Esophagus mucosa (tissue), 1 donor: ENCODE measurements around the gene CRB2. TPM values are rescaled to one million over a fixed set of nuclear protein-coding genes. Genes with fewer than 3 reads are reported as not detected.

ENCODE experiments used
- ATAC-seq: fragments of 200-7000 bp; cut with Tn5 transposase; one replicate; pipeline ENCODE4 v1.9.1; 2020
- total RNA-seq: library from RNA; stranded (reverse); gene quantifications from one replicate; pipeline ENCODE4 v1.2.4, GENCODE V29; 2023
- donor health status: DM: yes; HTN: yes; CAD: no.

CRB2 gene
- total RNA-seq, 1 donor from 2014 or later, result not detected

DNA sequence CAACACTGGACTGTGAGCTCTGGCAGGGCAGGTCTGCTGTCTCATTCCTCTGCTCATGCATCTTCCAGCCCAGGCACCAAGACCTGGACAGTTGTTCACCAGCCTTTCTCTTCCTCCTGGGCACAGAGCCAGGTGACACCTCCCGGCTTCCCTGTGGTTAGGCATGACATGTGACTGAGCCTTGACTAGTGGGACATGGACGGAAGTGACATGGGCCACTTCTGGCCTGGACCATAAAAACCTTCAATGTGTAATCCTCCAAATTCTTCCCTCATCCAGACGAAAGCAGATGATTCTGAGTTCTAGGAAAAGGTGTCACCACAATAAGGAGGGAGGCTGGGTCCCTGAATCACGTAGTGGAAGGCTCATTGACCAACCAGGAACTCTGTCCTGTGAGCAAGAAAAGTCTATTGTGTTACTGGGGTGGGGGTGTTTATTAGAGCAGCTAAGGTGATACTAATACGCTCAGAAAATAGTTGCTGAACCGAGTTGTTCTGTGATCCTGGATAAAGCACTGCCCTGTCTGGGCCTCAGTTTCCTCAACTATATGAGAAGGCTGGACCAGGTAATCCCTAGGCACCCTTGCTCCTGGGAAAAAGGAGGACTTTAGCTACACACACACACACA, 26.6 kb upstream of the CRB2 start:
- peak; percentile 56 for ATAC-seq

DNA sequence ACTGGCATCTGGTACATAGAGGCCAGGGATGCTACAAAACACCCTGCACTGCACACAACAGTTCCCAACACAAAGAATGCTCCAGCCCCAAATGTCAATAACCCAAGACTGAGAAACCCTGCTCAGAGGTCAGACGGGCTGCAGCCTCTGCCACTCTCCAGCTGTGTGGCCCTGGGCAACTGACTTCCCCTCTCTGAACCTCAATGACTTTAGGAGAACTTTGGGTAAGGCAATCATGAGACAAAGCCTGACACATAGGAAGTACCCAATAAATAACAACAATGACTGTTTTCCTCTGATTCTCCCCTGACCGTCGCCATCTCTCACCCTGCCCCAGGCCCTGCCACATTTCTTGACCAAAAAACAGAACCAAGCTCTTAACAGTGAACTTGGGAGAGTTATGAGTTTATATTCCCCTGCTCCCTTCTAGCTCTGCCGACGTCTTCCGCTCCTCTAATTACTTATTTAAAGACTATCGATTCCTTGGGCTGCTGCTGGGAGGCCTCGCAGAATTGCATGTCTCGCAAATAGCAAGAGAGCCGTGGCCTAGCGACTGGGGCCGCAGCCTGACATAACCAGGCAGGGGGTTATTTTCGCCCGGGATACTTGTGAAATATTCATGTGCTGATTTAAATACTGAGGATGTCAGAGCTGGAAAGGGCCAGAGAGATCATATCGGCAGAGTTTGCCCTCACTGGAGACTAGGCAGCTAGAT, 24.5 kb upstream of the CRB2 start:
- ATAC-seq, result no peak

DNA sequence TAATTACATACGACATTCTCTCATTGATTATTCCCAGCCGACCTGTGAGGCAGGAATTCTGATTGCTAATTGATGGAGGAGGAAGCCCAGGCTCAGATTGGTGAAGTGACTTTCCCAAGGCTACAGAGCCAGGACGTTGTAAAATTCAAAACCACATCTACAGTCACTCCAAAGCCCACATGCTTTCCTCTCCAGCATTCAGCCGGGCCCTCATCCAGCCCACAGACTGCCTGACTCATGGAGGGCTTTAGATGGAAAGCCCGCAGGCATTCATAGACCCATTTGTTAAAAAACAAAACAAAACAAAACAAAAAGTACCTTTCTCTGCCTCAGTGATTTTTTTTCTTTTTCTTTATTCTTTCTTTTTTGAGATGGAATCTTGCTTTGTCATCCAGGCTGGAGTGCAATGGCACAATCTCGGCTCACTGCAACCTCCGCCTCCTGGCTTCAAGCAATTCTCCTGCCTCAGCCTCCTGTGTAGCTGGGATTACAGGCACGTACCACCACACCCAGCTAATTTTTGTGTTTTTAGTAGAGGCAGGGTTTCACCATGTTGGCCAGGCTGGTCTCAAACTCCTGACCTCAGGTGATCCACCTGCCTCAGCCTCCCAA, 22.8 kb upstream of the CRB2 start:
- peak; percentile 39 for ATAC-seq

DNA sequence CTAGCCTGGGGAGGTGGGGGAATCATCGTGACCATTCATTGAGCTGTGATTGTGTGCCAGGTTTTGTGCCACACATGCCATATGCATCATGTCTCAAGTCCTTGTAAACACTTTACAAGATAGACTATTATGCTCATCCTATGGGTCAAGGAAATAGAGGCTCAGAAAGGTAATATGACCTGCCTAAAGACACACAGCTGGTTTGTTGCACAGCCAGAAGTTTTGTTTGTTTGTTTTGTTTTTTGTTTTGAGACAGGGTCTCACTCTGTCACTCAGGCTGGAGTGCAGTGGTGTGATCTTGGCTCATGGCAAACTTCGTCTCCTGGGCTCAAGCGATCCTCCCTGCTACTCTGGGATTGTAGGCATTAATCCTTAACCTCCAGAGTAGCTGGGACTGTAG, 21.4 kb upstream of the CRB2 start:
- ATAC-seq, result no peak

DNA sequence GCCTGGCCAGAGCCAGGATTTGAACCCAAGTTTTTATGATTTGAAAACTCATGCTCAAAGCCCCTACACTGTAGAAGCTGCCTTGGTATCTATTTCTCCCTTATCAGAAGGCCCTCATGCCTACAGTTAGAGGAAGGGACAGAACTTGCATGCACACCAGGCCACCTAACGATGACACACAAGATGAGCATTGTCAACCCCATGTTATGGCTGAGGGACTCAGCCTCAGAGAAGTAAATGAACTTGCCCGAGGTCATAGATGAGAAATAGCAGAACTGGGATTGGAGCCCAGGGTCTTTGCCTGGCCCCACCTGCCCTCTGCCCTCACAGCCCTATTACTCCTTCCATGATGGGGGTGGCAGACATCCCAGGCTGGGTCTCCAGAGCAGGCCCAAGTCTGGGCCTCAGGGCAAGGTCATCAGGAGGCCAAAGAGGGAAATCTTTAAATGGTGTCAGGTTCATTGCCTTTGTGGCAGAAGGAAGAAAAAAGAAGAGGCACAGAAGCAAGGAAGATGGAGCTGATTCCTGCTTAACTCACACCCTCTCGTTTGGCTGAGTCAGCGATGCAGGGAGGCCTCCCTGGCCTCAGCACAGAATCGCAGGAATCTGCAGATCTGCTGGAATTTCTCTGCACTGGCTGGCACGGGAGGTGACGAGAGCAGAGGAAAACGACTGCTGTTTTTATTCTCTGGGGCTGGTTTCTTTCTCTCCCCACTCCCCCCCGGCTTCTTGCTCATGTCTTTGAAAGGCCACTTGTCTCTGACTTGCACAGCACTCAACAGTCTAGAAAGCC, 20.6 kb upstream of the CRB2 start:
- ATAC-seq, result peak; percentile 43

DNA sequence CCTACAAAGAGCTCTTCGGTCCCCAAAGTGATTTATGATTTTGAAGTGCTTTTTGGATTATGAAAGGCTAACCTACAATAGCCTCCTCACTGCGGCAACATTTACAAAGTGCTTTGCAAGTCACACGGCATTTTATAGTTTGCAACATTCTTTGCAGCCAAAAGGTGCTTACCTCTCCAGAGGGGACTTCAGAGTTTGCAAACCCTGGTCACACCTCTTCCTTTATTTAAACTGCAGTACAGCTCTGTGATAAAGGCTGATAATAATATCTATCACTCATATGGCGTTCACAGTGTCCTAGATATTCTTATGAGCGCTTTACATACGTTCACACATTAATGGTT, 20.0 kb upstream of the CRB2 start:
- ATAC-seq, result no peak

DNA sequence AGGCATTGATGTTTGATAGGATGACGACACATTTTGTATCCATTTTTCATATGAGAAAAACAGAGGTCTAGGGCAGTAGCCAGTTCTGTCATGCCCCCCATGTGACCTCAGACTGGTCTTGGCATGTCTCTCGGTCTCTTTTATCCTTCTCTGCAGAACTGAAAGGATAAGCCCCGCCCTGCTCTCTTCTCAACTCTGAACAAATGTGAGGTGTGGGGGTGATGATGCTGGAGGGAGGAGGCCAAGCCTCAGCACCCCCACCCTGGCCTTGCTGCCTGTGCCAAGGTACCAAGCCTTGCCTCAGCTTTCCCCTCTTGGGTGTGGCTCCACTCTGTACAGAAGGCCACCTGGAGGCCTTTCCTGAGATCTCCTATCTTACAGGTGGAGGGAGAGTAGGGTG, 19.5 kb upstream of the CRB2 start:
- ATAC-seq, result peak; percentile 90

DNA sequence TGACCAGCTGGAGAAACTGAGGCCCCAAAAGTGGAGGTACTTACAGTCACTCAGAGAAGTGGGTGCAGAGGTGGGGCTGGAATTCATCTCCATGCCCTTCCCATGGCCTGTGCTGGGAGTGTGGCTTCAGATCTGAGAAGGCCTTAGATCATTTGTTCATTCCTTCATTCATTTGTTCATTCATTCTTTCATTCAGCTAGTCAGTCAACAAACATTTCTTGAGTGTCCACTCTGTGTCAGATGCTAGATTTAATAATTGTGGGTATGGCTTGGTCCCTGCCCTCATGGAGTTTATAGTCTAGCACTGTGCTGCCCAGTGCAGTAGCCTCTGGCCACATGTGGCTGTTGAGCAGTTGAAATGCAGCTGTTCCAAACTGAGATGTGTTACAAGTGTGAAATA, 19.0 kb upstream of the CRB2 start:
- ATAC-seq, result no peak

DNA sequence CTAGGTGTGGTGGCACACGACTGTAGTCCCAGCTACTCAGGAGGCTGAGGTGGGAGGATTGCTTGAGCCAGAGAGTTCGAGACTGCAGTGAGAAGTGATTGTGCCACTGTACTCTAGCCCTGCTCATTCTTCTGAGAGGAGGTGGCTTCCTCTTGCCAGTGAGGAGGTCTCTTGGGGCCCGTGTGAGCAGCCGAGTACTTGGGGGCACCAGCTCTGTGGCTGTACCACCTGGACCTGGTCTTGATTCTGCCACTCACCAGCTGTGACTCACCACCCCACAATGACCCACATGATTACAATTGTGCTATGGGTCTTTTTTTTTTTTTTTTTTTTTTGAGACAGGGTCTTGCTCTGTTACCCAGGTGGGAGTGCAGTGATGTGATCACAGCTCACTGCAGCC, 18.0 kb upstream of the CRB2 start:
- ATAC-seq, result no peak

DNA sequence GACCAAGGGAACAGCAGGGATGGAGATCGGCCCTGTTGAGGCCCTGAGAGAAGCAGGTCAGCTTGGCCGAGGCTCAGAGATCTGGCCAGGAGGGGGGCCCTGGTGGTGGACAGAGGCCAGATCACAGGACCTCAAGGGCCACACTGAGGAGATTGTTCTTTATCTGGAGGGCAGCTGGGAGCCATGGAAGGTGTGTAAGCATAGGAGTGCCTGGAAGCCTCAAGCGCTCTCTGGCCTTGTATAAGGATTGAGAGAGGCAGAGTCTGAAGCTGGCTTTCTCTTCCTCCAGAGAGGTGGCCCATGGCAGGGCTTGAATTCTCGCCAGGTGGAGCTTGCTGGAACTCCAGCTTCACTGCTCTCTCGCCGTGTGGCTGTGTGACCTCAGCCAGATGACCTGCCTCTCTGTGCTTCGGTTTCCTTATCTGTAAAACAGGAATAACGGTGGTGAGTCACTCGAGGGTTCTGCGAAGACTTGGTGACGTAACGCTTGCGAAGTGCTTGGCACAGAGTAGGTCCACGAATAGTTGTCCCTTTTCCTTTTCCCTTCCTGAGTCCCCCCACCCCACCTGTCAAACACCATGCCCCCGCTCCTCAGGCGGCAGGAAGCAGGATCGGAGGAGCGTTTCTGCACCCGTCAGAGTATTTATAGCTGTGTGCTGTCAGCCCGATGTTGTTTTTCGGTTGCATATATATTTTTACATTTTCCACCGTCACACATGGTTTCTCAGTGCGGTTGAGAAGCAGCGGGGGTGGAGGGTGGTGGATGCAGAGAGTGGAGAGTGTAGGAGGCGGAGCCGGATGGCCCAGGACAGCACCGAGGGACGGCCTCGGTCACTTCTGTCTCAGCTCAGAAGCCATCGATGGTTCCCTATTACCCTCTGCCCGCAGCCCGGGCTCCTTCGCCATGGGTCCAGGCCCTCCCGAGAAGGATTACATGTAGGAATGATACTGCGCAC, 17.0 kb upstream of the CRB2 start:
- ATAC-seq, result peak; percentile 8

DNA sequence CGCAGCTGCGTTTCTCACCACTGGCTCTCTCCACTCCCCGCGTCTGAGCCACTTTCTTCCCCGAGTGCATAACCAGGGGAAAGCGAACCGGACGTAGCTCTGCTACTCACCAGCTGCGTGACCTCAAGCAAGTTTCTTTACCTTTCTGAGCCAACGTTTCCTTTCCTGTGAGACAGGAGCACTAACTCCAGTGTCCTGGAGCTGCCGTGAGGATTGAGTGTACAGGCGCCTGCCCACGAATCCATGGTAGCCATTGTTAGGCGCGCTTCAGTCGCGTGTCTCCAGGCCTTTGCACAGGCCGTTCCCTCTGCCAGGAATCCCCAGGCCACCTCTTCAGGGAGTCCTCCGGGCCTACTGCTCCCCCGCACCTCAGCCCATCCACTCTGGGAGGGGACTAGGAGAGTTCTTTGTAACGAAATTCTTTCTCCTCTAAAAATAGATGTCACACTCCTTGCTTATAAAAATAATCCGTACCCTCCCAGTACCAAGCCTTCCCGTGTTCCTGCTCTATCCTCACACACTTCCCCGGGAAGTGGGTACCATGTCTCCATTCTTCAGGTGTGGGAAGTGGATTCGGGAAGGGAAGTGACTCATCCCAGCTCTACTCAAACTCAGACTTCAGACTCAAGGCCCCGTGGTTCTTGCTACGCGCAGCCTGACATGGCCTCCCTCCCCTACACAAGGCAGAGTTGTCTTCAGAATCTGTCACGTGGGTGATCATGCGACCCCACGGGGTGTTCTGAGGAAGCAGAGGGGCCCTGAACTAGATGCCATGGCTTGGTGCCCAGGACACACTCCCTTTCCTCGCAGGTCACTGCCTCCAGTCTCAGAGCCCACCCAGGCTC, 16.1 kb upstream of the CRB2 start:
- ATAC-seq, result no peak

DNA sequence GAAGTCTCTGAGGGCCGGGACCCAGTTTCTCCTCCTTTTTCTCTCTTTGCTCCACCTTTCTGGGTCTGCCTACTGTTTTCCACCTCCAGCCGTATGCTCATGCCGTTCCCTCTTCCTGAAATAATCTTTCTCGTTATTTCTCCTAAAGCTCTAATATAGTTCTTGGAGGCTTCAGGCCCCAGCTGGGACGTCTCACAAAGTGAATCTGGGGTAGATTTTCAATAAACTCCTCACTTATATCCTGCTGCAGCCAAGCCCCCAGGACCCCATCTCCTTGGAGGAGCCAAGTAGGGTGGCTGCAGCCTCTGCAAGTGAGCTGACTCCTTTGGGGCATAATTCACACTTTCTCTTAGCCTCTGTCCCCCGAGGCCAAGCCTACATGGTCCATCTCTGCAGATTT, 14.2 kb upstream of the CRB2 start:
- no peak for ATAC-seq

DNA sequence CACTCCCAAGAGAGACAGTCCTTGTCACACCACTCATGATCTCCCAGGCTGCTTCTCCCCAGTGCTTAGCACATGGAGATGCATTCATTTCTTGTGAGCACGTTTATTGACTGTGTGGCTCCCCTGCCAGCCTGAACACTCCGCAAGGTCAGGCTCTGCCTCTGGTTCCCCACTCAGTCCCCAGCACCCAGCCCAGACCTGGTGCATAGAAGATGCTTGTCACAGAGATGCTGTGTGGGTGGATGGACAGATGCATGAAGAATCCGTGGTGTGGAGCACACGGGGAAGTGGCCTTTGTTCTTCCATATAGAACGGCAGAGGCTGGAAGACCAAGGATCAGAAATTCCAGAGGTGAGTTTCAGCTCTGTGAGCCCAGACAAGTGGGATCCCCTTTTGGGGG, 13.8 kb upstream of the CRB2 start:
- ATAC-seq, result no peak

DNA sequence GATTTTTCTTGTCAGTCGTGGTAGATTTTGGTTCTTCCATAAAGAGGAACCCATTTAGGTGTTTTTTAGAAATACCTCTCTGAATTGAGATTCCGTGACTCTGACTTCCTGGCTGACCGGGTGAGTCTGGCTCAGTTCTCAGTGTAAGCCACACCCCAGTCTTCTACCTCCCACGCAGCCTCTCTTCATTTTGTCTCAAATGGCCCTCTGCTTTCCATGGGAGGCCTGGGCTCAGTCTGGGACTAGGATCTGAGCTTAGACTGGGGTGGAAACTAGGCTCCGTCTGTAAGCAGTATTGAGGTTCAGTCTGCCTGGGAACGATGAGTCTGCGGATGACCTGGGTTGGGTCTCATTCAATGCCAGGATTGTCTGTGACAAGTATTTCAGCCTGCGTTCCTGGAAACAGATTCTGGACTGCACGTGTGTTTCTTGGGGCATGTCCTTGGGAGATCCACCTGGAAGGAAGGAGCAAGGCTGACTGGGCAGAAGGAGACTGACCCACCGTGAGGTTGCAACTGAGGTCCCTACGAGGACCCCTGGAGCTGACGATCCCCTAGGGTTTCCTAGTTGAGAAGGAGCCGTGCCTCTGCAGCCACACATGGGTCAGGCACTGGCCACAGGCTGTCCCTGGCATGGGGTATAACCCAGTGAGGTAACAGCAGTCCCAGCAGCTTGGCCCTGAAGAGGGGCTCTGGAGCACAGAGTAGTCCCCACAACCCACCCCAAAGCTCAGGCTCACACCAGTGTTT, 12.4 kb upstream of the CRB2 start:
- ATAC-seq, result peak; percentile 38

DNA sequence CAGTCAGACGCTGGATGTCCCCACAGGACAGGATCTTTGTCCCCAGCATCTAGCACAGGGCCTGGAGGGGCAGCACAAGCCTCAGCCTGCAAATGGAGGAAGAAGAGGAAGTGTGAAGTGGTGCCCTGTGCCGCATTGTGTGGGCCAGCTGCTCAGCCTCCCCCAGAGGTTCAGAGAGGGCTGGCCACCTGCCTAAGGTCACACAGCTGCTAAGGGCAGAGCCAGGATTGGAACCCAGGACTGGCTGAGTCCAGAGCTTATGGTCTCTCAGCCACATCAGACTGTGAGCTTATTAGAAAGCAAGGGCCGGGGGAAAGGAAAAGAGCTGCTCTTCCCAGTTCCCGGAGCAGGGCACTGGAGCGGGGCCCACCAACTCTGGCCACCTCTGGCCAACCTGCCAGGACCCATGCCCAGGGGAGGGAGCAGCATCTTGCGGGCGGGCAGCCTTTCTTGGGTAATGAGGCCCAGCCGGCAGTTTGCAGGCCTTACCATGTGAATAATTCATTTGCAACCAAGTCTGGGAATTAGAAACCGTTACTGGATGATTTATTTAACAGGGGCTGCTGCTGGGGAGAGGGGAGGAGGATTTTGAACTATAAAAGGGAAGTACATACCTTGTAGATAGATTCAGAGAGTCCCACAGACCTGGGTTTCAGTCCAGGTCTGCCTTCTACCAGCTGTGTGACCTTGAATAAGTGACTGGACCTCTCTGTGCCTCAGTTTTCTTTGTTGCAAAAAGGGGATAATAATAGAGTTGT, 11.6 kb upstream of the CRB2 start:
- ATAC-seq, result peak; percentile 2

DNA sequence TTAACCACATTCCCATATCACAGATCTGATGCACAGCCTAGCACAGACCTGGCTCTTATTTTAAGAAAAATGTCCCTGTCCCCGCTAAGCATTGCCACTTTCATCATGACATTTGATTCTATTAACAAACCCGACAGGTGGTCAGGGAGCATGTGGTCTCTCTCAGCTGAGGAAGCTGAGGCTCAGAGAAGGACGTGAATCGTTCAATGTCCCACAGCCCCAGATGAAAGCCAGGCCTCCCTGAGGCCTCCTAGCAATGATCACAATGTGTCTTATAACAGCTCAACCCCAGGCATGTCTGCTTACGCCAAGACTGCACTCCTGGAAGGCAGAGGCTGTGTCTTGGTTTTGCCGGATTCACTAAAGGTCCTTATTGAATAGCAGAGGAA, 10.4 kb upstream of the CRB2 start:
- ATAC-seq, result peak; percentile 61

DNA sequence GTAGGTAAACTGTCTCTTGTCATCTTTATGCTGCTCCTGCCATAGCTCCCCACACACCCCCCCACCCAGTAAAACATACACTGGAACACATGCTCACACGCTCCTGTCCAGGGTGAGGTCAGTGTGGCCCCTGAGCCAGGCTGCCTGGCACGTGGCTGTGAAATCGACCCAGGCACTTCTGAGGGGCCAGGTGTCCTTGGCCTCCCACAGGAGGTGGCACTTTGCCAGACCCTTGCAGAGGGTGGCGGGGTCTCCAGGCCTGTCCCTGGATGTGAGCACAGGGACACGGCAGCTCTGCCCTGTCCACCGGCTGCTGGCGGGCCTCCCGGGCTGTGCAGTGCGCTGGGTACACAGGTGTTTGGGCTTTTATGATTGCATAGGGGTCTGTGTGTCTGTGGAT, 10.0 kb upstream of the CRB2 start:
- peak; percentile 2 for ATAC-seq

DNA sequence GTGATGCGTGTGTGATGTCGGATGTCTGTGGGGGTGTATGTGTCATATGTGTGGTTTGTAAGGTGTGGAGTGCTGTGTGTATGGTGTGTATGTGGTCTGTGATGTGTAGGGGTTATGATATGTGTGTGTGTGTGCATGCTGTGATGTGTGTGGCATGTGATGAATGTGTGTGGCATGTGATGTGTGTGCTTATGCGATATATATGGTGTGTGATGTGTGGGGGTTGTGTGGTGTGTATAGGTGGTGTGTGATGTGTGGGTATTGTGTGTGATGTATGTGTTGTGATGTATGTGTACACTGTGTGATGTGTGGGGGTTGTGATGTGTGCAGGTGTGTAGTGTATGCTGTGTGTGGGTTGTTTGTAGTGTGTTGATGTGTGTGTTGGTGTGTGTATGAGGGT, 9.2 kb upstream of the CRB2 start:
- no peak for ATAC-seq

DNA sequence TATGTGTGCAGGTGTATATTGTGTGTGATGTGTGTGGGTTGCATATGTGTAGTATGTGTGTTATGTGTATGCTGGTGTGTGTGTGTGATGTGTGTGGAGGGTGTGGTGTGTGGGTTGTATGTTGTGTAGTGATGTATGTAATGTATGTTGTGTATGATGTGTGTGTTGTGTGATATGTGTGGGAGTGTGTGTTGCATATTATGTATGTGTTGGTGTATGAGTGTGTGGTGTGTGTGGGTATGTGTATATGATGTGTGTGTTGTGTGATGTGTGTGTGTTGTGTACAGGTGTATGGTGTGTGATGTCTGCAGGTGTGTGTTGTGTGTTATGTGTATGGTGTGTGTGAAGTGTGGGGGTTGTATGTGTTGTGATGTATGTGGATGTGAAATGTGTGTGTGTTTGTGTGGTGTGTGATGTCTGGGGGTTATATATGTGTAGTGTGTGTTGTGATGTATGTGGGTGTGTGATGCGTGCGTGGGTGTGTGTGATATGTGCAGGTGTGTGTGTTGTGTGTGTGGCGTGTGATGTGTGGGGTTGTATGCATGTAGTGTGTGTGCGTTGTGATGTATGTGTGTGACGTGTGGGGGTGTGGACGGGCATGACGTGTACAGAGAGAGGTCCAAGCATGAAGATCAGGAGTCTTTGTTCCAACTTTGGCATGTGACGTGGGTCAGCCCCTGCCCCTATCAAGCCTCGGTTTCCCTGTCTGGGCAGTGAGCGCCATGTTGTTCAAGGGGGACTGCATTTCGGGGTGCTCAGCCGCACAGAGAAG, 8.5 kb upstream of the CRB2 start:
- ATAC-seq, result no peak
